Stomach (tissue), 9 donors: Measurements from ENCODE around the gene DISC1. TPM values are rescaled to one million over a fixed set of nuclear protein-coding genes. Genes with fewer than 3 reads are reported as not detected.
A peak's percentile ranks its signal among the peaks of the same experiment; 100 is the strongest.

Experiments used
- DNase-seq, 2 donors: peaks; one replicate each; pipeline versions ENCODE4 v3.0.0 to v3.0.0-alpha.2; 2013 to 2019
- H3K27ac ChIP-seq, 5 donors: fragments of 200-600 bp in 4 of 5; sonication (generic) in 4 of 5; one replicate each; pipeline ENCODE4 v1.5.1; 2013 to 2019; ENCODE audit warnings: mild to moderate bottlenecking in 1 of 5, moderate library complexity in 1 of 5
- H3K27me3 ChIP-seq, 3 donors: fragments of 200-600 bp; sonication (generic); one replicate each; pipeline ENCODE4 v1.5.1; 2017 to 2019; ENCODE audit warnings: mixed run types in 1 of 3
- H3K36me3 ChIP-seq, 4 donors: fragments of 200-600 bp; sonication (generic); 1 replicate in 3 of 4; 2 replicates in 1 of 4; pipeline ENCODE4 v1.5.1; 2016 to 2019
- H3K4me1 ChIP-seq, 4 donors: fragments of 200-600 bp; sonication (generic); one replicate each; pipeline ENCODE4 v1.5.1; 2016 to 2019
- H3K4me3 ChIP-seq, 4 donors: fragments of 200-600 bp; sonication (generic) in 3 of 4; one replicate each; pipeline ENCODE4 v1.5.1; 2016 to 2019; ENCODE audit warnings: mild to moderate bottlenecking in 1 of 4
- H3K9me3 ChIP-seq, 4 donors: fragments of 200-600 bp; sonication (generic); one replicate each; pipeline ENCODE4 v1.5.1; 2016 to 2019
- EP300 ChIP-seq: sonication (generic); formaldehyde crosslinking; IDR thresholded peaks from one replicate; pipeline ENCODE4 v1.6.1; 2017; ENCODE audit warnings: antibody characterized with exemption
- POLR2A ChIP-seq, 4 donors: fragments of 450-650 bp; IDR thresholded peaks; one replicate each; pipeline ENCODE4 v1.6.1; 2016; ENCODE audit warnings: antibody characterized with exemption in 4 of 4, control low read depth in 2 of 4, mild to moderate bottlenecking in 1 of 4, moderate library complexity in 1 of 4
- POLR2AphosphoS5 ChIP-seq, 3 donors: sonication (generic); formaldehyde crosslinking; IDR thresholded peaks; one replicate each; pipeline ENCODE4 v1.6.1; 2016; ENCODE audit warnings: antibody characterized with exemption in 3 of 3
- WGBS, 5 donors: extraction: QIAGEN DNeasy Blood & Tissue Kit in 3 of 5; methylation state at CpG; one replicate each; pipeline versions ENCODE4 v1.1.5 to v1.1.7; 2013 to 2018; 5-methylcytosine and 5-hydroxymethylcytosine counted together
- intact Hi-C: fragments of 100-400 bp; cut with DNase I; formaldehyde crosslinking; loops from one replicate; pipeline ENCODE4 v1.15.1; 2023; ENCODE audit warnings: low total_unique reads
- polyA plus RNA-seq, 3 donors: library from polyadenylated mRNA; stranded (reverse); fragments of 200-250 nt; gene quantifications; one replicate each; pipeline ENCODE4 v1.2.3, GENCODE V29; 2013
- total RNA-seq, 5 donors: library from RNA; depleted of rRNA; stranded (reverse); fragments of >200 nt; gene quantifications; one replicate each; pipeline versions ENCODE4 v1.1.0 to v1.2.3, GENCODE V29; 2014 to 2016
- TF ChIP-seq, protein P1 (sequence below), 7 experiments: fragments of 450-650 bp in 4 of 7; fragments of 200-600 bp in 3 of 7; sonication (generic) in 3 of 7; IDR thresholded peaks; one replicate each; pipeline ENCODE4 v1.5.1; 2016 to 2019; ENCODE audit warnings: antibody characterized with exemption in 7 of 7, control low read depth in 2 of 7, mild to moderate bottlenecking in 1 of 7
- donor health status: healthy with polysubstance abuse.
- donor health status: Bipolar disorder and iron deficiency.
- donor health status: healthy.

Gene DISC1
- total and polyA plus RNA-seq, 8 donors, result 0.43 to 29.8 (median 1.6) TPM

DNA sequence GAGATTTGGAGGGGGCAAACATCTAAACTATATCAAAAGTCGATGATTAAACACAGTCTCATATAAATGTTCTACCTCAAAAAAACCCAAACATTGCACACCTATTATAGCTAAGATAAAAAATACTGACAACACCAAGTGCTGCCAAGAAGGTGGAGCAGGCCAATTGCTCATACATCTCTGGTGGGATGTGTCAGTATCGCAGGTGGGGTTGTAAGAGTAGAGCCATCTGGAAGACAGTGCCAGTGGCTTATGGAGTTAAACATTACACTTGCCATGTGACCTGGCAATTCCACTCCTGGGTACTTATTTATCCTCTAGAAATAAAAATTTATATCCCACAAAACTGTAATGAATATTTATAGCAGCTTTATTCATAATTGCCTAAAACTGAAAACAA lies 213.4 kb downstream of the DISC1 start:
- TF ChIP-seq POLR2AphosphoS5 (IDR thresholded peaks at IDR 0.05) (no peak), EP300 (no peak), POLR2A (IDR thresholded peaks at IDR 0.05) (no peak)
- TF ChIP-seq, protein P1, sequence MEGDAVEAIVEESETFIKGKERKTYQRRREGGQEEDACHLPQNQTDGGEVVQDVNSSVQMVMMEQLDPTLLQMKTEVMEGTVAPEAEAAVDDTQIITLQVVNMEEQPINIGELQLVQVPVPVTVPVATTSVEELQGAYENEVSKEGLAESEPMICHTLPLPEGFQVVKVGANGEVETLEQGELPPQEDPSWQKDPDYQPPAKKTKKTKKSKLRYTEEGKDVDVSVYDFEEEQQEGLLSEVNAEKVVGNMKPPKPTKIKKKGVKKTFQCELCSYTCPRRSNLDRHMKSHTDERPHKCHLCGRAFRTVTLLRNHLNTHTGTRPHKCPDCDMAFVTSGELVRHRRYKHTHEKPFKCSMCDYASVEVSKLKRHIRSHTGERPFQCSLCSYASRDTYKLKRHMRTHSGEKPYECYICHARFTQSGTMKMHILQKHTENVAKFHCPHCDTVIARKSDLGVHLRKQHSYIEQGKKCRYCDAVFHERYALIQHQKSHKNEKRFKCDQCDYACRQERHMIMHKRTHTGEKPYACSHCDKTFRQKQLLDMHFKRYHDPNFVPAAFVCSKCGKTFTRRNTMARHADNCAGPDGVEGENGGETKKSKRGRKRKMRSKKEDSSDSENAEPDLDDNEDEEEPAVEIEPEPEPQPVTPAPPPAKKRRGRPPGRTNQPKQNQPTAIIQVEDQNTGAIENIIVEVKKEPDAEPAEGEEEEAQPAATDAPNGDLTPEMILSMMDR (IDR thresholded peaks at IDR 0.05), result no peak
- Histone ChIP-seq H3K36me3 (no peaks in the 10 kb centered on the region), H3K27me3 (peaks cover 0 to 7% (median 0%) of the 10 kb centered on the region in 3 donors), H3K9me3 (no peaks in the 10 kb centered on the region), H3K4me1 (peaks cover under 1 to 39% (median 10%) of the 10 kb centered on the region in 4 donors), H3K4me3 (no peak overlapping the region), H3K27ac (no peak overlapping the region)
- intact Hi-C loops, result no loop called here
- DNase-seq, result no peak
- WGBS, 5 donors, result 63 to 80% (median 68%) methylated on average over 2 of the region's 2 CpGs

DNA sequence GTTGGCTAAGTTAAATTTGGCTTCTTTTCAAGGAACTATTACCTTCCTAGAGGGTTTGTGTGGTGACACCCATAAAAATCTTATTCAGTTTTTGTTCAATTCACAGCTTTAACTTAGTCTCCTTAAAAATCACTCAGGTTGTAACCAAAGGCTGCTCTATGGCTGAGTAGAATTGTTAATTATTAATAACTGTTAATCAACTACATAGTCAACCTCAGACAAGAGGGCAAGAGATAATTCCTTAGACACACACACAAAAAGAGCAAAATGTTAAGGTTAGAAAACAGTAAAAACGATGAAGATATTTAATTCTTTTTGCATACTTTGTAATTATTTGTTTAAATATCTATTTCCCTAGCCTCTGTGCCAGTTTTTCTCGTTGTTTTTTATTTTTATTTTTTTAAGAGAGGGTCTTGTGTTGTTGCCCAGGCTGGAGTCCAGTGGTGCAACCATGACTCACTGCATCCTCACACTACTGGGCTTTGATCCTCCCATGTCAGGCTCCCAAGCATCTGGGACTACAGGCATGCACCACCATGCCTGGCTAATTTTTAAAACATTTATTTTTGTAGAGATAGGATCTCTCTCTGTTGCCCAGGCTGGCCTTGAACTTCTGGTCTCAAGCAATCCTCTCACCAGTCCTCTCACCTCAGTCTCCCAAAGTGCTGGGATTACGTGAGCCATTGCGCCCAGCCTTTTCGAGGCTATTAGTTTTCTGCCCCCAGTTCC lies 215.2 kb downstream of the DISC1 start:
- intact Hi-C loops, result no loop called here

DNA sequence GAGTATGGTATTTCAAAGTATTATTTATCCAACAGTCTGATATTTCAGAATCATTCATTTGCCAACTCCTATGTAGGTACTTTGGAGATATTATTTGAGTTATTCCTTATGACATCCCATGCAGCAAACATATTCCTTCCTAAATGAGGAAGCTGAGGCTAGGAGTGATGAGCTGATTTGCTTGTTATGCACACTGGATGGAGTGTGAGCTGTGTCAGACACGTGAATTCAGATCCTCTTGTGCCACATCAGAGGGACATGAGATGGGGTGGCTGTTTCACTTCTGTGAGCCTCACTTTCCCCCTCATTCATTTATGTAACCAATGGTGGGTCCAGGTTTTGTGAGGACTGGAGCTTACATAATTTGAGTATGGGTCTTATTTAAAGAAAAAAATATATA lies 215.9 kb downstream of the DISC1 start:
- intact Hi-C loops, result no loop called here

More for the DNA sequence above, 215.2 kb downstream of the DISC1 start:
- Histone ChIP-seq H3K36me3 (no peaks in the 10 kb centered on the region), H3K27me3 (peaks cover 0 to 7% (median 0%) of the 10 kb centered on the region in 3 donors), H3K9me3 (no peaks in the 10 kb centered on the region), H3K4me3 (no peak overlapping the region), H3K4me1 (peaks cover 5 to 44% (median 13%) of the 10 kb centered on the region in 4 donors), H3K27ac (no peak overlapping the region)
- WGBS, 5 donors, result 60 to 71% (median 66%) methylated on average over 5 of the region's 5 CpGs
- DNase-seq, result no peak
- TF ChIP-seq EP300, result no peak
- TF ChIP-seq, protein P1 (IDR thresholded peaks at IDR 0.05), result no peak
- TF ChIP-seq POLR2A (IDR thresholded peaks at IDR 0.05), result no peak
- TF ChIP-seq POLR2AphosphoS5 (IDR thresholded peaks at IDR 0.05), result no peak

DNA sequence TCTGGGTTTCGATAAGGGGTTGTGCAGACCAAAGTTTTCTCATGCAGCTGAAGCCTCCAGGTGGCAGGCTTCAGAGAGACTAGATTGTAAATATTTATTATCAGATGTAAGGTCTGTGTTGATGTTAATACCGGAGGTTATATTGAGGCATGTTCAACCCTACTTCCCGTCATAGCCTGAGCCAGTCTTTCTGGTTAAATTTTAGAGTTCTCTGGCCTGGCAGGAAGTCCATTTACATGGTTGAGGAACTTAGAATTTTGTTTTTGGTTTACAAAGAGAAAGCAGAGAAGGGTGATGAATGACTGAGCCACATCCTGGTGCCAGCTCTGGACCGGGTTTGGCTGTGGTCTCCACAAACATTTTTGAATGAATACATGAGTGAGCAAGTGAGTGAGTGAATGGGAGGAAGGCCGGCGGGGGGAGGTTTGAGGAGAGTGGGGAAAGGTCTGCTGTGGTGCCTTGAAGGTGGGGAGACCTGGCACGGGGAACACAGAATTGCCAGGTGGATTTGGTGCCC lies 218.5 kb downstream of the DISC1 start:
- H3K9me3 ChIP-seq, result no peaks in the 10 kb centered on the region
- TF ChIP-seq POLR2A (IDR thresholded peaks at IDR 0.05), result no peak
- TF ChIP-seq, protein P1 (IDR thresholded peaks at IDR 0.05), result no peak
- TF ChIP-seq POLR2AphosphoS5 (IDR thresholded peaks at IDR 0.05), result no peak
- no peak for TF ChIP-seq EP300
- intact Hi-C loops, result no loop called here
- no peaks in the 10 kb centered on the region for H3K36me3 ChIP-seq
- peaks cover 0 to 7% (median 0%) of the 10 kb centered on the region in 3 donors for H3K27me3 ChIP-seq
- WGBS, 5 donors, result 40 to 41% (median 41%) methylated on average over 7 of the region's 7 CpGs
- peak in 1 of 2 donors; percentile 31 for DNase-seq
- H3K4me1 ChIP-seq, result peaks cover 5 to 27% (median 13%) of the 10 kb centered on the region in 4 donors
- H3K4me3 ChIP-seq, result no peak overlapping the region
- H3K27ac ChIP-seq, result no peak overlapping the region

More for the DNA sequence above, 215.9 kb downstream of the DISC1 start:
- DNase-seq, result no peak
- no peak overlapping the region for H3K4me3 ChIP-seq
- no peaks in the 10 kb centered on the region for H3K36me3 ChIP-seq
- no peaks in the 10 kb centered on the region for H3K9me3 ChIP-seq
- 60 to 85% (median 83%) methylated on average over 1 of the region's 1 CpG for WGBS, 5 donors
- TF ChIP-seq POLR2AphosphoS5 (IDR thresholded peaks at IDR 0.05) (no peak), EP300 (no peak), POLR2A (IDR thresholded peaks at IDR 0.05) (no peak)
- TF ChIP-seq, protein P1 (IDR thresholded peaks at IDR 0.05), result no peak
- peaks cover 0 to 7% (median 0%) of the 10 kb centered on the region in 3 donors for H3K27me3 ChIP-seq
- no peak overlapping the region for H3K27ac ChIP-seq
- H3K4me1 ChIP-seq, result peaks cover 5 to 44% (median 13%) of the 10 kb centered on the region in 4 donors
